CD4-positive, alpha-beta T cell treated with Interleukin-1 beta for 1 hour (primary cell): Measurements from ENCODE around the gene KRTAP10-10.
A peak's percentile ranks its signal among the peaks of the same experiment; 100 is the strongest.
"Not testable (repeated sequence)": the region's sequence is repeated elsewhere in the genome, so short reads cannot be mapped to it uniquely, and the experiment has no call there.

Experiments used
- DNase-seq, 2 donors: peaks; one replicate each; pipeline ENCODE4 v3.0.0-alpha.2; 2020 to 2022

KRTAP10-10 gene

GRCh38 chr21:44603109-44603875 lies 33.9 kb upstream of the KRTAP10-10 start:
- DNase-seq: no peak

- no peak for DNase-seq
Observed at GRCh38 chr21:44603911-44604310, 33.2 kb upstream of the KRTAP10-10 start.

GRCh38 chr21:44606495-44606894 lies 30.7 kb upstream of the KRTAP10-10 start:
- DNase-seq: no peak

GRCh38 chr21:44609193-44609592 lies 28.0 kb upstream of the KRTAP10-10 start:
- no peak for DNase-seq

GRCh38 chr21:44610157-44610843 lies 26.9 kb upstream of the KRTAP10-10 start:
- not testable (repeated sequence) for DNase-seq

GRCh38 chr21:44611551-44611950 lies 25.6 kb upstream of the KRTAP10-10 start:
- DNase-seq: no peak

GRCh38 chr21:44612029-44612486 lies 25.1 kb upstream of the KRTAP10-10 start, which contains the start of gene KRTAP10-8:
Gene KRTAP10-8 (plus strand): TSS chr21:44612079. CDS start chr21:44612101, 22 bp downstream.
- DNase-seq: no peak

- no peak for DNase-seq
Observed at GRCh38 chr21:44612669-44613229, 24.4 kb upstream of the KRTAP10-10 start.

GRCh38 chr21:44613386-44614155 lies 23.6 kb upstream of the KRTAP10-10 start:
- DNase-seq: no peak

GRCh38 chr21:44614161-44614631 lies 23.0 kb upstream of the KRTAP10-10 start:
- DNase-seq: no peak

- DNase-seq: no peak
Observed at GRCh38 chr21:44614961-44615391, 22.2 kb upstream of the KRTAP10-10 start.

GRCh38 chr21:44615466-44615865 lies 21.7 kb upstream of the KRTAP10-10 start:
- no peak for DNase-seq

GRCh38 chr21:44615911-44616590 lies 21.1 kb upstream of the KRTAP10-10 start:
- DNase-seq: no peak

- no peak for DNase-seq
Observed at GRCh38 chr21:44616591-44616926, 20.6 kb upstream of the KRTAP10-10 start.

- DNase-seq: no peak
Observed at GRCh38 chr21:44617071-44617501, 20.1 kb upstream of the KRTAP10-10 start.

- peak in 1 of 2 donors; percentile 11 for DNase-seq
Observed at GRCh38 chr21:44618504-44618903, 18.7 kb upstream of the KRTAP10-10 start.

GRCh38 chr21:44618909-44619308 lies 18.2 kb upstream of the KRTAP10-10 start:
- peak; percentile 72 to 73 for DNase-seq

- no peak for DNase-seq
Observed at GRCh38 chr21:44619886-44620285, 17.3 kb upstream of the KRTAP10-10 start.

GRCh38 chr21:44623575-44623974 lies 13.6 kb upstream of the KRTAP10-10 start:
- DNase-seq: no peak

GRCh38 chr21:44625756-44626155 lies 11.4 kb upstream of the KRTAP10-10 start:
- no peak for DNase-seq

GRCh38 chr21:44626262-44626661 lies 10.9 kb upstream of the KRTAP10-10 start:
- DNase-seq: peak; percentile 38 to 52

- no peak for DNase-seq
Observed at GRCh38 chr21:44626673-44627143, 10.4 kb upstream of the KRTAP10-10 start, which contains the start of gene KRTAP10-9. Gene KRTAP10-9 (plus strand): TSS chr21:44627093. CDS start chr21:44627172, 79 bp downstream.
